Measurements from ENCODE around the gene CD59. TPM values are rescaled to one million over a fixed set of nuclear protein-coding genes. Genes with fewer than 3 reads are reported as not detected.

Gene CD59
- total RNA-seq, 1 donor = 1,509 TPM

GRCh38 chr11:33656768-33657167 lies 79.5 kb downstream of the CD59 start:
- H3K4me3 ChIP-seq (ENCODE audit: low read depth, low read length) = no peak overlapping the region
- DNase-seq (ENCODE audit: low read depth) = no peak
- no peak for TF ChIP-seq CTCF (IDR thresholded peaks at IDR 0.05; ENCODE audit: insufficient read depth, low read length)

GRCh38 chr11:33655842-33656600 lies 80.2 kb downstream of the CD59 start:
- DNase-seq (ENCODE audit: low read depth) = no peak
- no peak overlapping the region for H3K4me3 ChIP-seq (ENCODE audit: low read depth, low read length)
- TF ChIP-seq CTCF (IDR thresholded peaks at IDR 0.05; ENCODE audit: insufficient read depth, low read length) = no peak

GRCh38 chr11:33654594-33654993 lies 81.6 kb downstream of the CD59 start:
- no peak for DNase-seq (ENCODE audit: low read depth)
- TF ChIP-seq CTCF (IDR thresholded peaks at IDR 0.05; ENCODE audit: insufficient read depth, low read length) = no peak
- H3K4me3 ChIP-seq (ENCODE audit: low read depth, low read length) = no peak overlapping the region

Other genes starting within 250 kb of the CD59 start
- not detected in 2 replicates for gene C11orf91, start 35.6 kb downstream of the CD59 start, total RNA-seq (ENCODE audit: low replicate concordance)
- 43.7 and 52.1 TPM in 2 replicates for gene FBXO3, start 38.1 kb upstream of the CD59 start, total RNA-seq (ENCODE audit: low replicate concordance)
- gene LMO2, start 155.7 kb upstream of the CD59 start, total RNA-seq (ENCODE audit: low replicate concordance) = 5.6 and 21.8 TPM in 2 replicates